GM19328 (cell line): ENCODE measurements around the gene SPO11.

Experiments
- ATAC-seq: cut with Tn5 transposase; IDR thresholded peaks from one replicate; pipeline ENCODE4 v1.9.1; 2021; ENCODE audit warnings: mild to moderate bottlenecking, moderate library complexity; ENCODE audit not compliant: unreplicated experiment

The SPO11 gene

GRCh38 chr20:57309544-57310115, 20.0 kb upstream of the SPO11 start:
- ATAC-seq: no peak

DNA sequence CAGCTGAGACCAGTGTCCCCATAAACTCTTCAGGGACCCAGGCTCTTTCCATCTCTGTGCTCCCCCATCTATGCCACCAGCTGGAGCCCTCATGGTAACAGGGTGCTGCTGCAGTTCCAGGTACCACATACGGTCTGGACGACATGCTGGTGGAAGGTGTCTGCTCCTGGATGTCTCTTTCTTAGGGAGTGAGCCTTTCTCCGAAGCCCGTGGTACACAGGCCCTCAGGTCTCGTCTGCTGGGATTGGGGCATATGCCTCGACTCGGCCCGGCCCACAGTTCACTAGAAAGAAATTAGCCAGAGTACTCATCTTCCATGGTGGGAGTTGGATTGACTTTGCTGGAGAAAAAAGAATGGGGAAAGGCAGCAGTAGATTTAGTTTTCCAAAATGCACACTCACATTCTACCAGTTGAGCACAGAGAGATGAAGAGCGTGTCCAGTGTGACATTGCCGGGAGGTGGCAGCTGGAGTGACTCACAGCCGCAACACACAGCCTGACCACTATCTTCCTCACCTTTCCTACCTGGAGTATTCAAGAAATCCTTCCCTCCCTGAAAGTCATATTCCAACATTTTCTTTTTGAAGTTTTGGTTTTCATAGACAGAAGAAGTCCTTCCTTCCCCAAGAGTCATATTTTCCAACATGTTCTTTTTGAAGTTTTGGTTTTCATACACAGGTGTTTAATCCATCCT, 18.6 kb upstream of the SPO11 start:
- ATAC-seq: no peak

- no peak for ATAC-seq
These were observed 17.5 kb upstream of the SPO11 start for GRCh38 chr20:57312138-57312537.

GRCh38 chr20:57313230-57313629, 16.4 kb upstream of the SPO11 start:
- ATAC-seq: no peak

- no peak for ATAC-seq
These were observed 15.7 kb upstream of the SPO11 start for GRCh38 chr20:57313951-57314350.

DNA sequence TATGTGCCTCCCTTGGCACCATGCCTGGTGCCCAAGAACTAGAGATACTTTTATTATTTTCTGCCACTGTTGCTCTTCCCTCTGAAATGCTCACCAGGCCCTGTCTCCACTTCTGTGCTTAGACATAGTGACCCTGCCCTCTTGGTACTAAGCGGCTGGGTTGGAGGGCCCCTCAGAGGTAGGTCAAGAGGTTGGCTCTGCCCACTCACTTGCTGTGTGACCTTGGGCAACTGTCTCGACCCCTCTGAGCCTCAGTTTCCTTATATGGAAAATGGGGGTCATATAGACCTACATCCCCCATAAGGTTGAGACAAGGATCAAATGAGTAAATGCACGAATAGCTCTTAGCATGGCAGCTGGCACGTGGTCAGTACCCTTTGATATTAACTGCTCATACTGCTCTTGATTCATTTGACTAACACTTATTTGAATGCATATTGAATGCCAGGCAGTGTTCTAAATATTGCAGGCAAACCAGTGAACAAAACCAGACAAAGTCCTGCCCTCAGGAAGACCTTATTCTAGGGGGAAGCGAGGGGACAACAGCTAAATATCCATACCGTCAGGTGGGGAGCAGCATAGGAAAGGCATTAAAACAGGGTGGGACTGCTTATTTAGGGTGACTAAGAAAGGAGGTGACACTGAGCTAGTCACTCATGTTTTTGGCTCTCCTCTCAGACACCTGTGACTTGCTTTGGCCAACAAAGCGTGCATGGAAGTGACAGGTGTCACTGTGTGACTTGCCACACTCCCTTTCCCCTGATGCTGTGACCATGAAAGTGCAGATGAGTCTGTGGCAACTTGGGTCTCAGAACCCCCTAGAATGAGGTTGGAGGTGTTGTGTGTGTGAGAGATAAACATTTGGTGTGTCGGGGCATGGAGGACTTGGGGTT, 14.3 kb upstream of the SPO11 start:
- no peak for ATAC-seq

DNA sequence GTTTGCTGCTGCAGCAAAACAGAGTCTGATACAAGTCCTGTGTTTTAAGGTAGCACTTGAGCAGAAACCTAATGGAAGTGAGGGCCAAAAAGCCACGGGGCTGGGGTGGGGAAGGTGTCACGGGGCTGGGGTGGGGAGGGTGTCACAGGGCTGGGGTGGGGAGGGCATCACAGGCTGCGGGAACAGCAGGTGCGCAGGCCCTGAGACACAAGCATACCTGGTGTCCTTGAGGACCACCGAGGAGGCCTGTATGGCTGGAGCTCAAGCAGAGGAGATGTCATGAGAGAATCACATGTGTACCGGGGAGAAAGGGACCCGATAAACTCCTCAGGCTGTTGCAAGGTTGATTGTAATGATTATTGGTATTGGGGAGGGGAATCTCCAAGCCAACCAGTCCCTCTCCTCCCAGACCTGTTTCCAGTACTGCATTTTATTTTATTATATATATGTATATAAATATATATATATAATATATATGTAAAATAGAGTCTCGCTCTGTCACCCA, 13.6 kb upstream of the SPO11 start:
- no peak for ATAC-seq

DNA sequence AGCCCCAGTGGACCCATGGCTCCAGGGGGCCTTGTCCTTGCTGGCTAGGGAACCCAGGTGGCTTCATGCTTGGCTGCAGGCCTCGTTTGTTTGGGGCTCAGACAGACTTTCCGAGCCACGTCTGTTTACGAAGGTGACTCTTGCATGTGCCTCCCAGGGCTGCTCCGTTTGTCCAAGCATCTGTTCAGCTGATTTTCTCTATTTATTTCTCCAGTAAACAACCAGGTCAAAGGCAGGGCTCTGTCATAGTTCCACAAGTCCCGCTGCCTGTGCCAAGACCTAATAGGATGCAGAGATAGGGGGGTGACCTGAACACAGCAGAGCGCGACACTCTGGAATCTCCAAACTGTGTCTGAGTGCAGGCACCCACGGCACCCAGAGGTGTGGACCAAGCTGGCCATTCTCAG, 12.8 kb upstream of the SPO11 start:
- no peak for ATAC-seq

DNA sequence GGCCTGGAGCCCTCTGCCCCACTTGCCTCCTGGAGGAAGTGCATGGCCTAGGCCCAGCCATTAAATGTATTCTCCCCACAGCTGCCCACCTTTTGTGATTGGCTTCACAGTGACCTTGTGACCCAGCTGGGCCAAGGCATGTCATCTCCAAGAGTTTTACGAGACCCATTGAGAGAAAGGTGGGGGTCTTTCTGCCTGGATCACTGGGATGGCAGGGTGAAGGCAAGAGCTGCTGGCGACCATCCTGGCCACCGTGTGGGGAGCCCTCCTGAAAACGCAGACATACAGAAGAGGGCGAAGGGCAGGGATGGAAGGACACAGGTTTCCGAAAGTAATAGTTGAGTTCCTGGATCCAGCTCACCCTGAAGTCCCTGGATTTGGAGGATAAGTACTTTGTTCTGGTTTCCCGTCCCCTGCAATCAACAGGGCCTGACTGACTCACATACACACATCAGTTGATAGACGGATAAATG, 12.3 kb upstream of the SPO11 start:
- no peak for ATAC-seq

- ATAC-seq: no peak
These were observed 11.7 kb upstream of the SPO11 start for GRCh38 chr20:57317789-57318371.

DNA sequence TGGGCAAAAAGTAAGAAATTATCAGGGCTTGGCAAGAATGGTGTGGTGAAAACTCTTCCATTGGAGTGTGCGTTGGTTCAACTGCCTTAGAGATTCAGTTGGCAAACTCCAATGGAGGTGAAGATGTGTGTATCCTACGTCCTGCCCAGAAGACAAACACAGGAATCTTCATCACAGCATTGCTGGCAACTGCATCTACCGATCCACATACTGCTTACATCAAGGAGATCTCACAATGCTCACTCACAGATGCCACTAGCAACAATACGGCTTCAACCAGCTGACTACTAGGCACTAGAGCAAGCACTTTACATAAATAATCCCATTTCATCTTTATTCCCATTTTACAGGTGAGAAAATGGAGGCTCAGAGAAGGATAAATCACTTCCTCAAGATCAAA, 10.0 kb upstream of the SPO11 start:
- ATAC-seq: no peak

DNA sequence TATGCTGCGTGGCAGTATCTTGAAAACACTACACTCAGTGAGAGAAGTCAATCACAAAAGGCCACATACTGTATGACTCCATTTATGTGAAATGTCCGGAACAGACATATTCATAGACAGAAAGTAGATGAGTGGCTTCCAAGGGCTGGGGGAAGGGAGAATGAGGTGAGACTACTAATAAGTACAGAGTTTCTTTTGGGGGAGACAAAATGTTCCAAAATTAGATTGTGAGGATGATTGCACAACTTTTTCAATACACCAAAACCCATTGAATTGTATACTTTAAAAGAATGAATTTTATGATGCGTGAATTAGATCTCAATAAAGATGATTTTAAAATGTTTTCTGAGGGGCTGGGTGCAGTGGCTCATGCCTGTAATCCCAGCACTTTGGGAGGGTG, 9.2 kb upstream of the SPO11 start:
- no peak for ATAC-seq

DNA sequence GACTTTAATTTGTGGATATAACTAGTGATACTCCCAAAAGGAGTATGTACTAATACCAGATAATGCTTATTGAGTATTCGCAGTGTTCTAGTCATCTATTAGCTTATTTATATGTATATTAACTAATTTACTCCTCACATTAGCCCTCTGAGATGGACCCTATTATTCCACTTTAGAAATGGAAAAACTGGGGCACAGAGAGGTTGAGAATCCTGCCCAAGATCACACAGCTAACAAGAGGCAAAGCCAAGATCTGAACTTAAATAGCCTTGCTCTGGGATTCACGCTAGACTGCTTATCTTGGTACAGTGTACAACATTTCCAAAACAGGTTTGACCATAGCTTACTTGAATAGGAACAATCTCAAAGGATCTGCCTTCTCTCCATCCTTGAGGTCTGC, 8.5 kb upstream of the SPO11 start:
- ATAC-seq: no peak

DNA sequence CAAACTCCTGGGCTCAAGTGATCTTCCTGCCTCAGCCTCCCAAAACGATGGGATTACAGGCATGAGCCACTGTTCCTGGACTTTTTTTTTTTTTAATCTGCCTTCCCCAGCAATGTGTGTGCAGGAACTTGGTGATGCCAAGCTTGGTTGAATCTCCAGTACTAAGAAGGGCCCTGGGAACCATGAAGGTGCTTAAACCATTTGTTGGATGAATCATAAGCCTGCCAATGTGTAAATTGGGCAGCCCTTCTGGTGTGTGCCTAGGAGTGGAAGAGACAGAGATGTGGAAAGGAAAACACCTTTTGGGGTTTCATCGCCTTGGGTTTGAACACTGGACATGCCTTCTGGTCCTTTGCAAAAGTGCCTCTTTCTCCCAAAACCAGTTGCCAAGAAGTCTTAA, 7.1 kb upstream of the SPO11 start:
- ATAC-seq: no peak

DNA sequence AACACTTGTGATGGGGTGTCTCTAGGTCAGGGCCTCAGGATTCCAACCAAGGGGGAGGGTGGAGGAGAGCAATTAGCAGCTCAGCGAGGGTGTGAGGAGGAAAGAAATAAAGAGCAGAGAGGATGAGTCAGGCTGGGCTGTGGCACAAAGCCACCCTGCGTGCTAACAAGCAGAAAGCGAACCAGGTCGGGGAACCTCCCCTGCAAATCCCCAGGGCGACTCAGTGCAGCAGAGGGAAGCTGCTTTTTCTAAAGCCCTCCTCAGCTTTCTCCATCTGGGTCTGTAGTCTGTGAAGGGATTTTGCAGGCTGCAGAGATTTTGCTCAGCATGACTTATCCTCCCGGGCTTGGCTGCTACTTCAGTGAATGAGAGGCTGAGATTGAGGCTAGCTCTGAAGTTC, 6.6 kb upstream of the SPO11 start:
- no peak for ATAC-seq

DNA sequence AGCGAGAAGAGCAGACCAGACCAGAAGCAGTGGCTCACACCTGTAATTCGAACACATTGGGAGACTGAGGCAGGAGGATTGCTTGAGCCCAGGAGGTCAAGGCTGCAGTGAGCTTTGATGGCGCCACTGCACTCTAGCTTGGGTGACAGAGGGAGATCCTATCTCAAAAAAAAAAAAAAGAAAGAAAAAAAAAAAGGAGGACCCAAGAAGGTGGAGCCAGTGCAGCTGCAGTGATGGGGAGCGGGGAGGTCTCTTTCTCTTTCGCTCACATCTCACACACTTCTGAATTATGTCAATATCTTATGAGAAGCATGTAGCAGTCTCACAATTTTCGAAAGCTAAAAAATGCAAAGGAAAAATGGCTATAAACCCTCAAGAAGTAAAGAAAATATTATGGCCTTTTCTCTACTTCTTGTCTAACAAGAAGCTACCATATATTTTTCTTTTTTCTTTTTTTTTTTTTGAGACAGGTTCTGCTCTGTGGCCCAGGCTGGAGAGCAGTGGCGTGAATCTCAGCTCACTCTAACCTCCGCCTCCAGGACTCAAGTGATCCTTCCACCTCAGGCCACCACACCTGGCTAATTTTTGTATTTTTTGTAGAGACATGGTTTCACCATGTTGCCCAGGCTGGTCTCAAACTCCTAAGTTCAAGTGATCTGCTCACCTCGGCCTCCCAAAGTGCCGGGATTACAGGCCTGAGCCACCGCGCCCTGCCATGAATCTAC, 3.8 kb upstream of the SPO11 start:
- ATAC-seq: no peak

DNA sequence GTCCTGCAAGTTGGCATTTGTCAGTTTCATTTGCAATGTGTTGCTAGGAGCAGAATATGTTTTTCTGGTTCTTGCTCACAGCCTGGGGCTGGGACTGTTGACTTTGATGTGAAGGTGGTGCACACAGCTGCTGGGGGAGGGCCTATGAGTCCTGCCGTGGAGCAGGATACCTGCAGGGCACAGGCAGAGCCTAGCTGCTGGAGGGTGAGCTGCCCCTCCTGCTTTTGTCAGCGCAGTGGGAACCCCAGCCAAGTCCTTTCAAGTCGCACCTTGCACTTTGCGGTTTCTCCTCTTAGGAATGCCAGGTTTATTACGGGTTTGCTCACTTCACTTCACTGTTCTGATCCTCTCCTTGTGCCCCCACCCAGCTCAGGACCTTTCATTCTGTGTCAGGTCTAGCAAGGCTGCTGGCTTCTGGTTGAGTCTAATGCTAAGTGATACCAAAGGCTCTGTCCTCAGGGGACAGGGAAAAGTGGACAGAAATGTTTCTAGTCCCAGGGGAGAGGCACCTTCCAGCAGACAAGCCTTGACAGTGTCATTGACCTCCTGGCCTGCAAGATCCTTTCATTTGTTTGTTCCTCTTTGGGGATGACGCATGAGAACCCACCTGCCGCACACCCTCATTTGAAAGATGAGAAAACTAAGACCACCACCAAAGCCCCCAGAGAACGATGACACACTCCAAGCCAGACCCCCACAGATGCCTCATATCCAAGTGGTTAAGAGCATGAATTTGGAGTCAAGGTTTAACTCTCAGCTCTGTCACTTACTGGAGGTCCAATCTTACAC, 2.7 kb upstream of the SPO11 start:
- ATAC-seq: no peak

GRCh38 chr20:57327820-57328219, 1.8 kb upstream of the SPO11 start:
- no peak for ATAC-seq

DNA sequence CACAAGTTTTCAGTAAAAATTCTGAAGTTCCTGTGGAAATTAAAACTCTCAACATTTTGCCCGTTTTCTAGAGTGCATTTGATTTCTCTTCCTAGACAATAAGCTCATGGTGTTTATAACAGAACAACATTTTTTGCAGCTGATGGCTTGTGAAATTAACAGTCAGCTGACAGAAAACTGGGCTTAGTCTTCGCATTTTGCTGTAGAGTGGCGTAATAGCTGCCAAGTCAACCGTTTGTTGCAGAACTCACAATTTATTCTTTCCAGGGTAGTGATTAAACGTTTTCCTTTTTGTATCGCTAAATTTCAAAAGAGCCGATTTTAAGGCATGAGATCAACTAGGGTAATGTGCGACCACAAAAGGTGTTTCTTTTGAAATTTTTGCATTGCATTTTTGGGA, 1.4 kb downstream of the SPO11 start:
- no peak for ATAC-seq
